Measurements from ENCODE around the gene FMN1.

Gene FMN1

GRCh38 chr15:32933236-32933635 is 261.3 kb downstream of the FMN1 start:
- DNase-seq (ENCODE audit: low spot score) = no peak
- TF ChIP-seq CTCF (conservative IDR thresholded peaks at IDR 0.05; ENCODE audit: low read depth) = no peak
- no peak overlapping the region for H3K27ac ChIP-seq
- ChIA-PET POLR2A (ENCODE audit: low non-redundant PET) (no interaction called here), CTCF (no interaction called here)

- H3K27ac ChIP-seq = no peak overlapping the region
- POLR2A ChIA-PET (ENCODE audit: low non-redundant PET) = no interaction called here
- DNase-seq (ENCODE audit: low spot score) = no peak
- CTCF ChIA-PET = no interaction called here
- no peak for TF ChIP-seq CTCF (conservative IDR thresholded peaks at IDR 0.05; ENCODE audit: low read depth)
Measured at GRCh38 chr15:32928876-32929275, 265.6 kb downstream of the FMN1 start.

- ChIA-PET POLR2A (ENCODE audit: low non-redundant PET) (no interaction called here), CTCF (interaction anchor here (0.7 kb wide), 1 partner anchor 16 kb away, joined by 3 read pairs; no protein-coding TSS in a partner anchor)
- no peak for TF ChIP-seq CTCF (conservative IDR thresholded peaks at IDR 0.05; ENCODE audit: low read depth)
- H3K27ac ChIP-seq = no peak overlapping the region
- DNase-seq (ENCODE audit: low spot score) = no peak
Measured at GRCh38 chr15:32927124-32927523, 267.4 kb downstream of the FMN1 start.

- no peak for TF ChIP-seq CTCF (conservative IDR thresholded peaks at IDR 0.05; ENCODE audit: low read depth)
- CTCF ChIA-PET = no interaction called here
- DNase-seq (ENCODE audit: low spot score) = no peak
- POLR2A ChIA-PET (ENCODE audit: low non-redundant PET) = no interaction called here
- H3K27ac ChIP-seq = no peak overlapping the region
Measured at GRCh38 chr15:32923176-32923575, 271.3 kb downstream of the FMN1 start.

GRCh38 chr15:32922541-32922940 is 272.0 kb downstream of the FMN1 start:
- no peak overlapping the region for H3K27ac ChIP-seq
- CTCF ChIA-PET = no interaction called here
- POLR2A ChIA-PET (ENCODE audit: low non-redundant PET) = no interaction called here
- TF ChIP-seq CTCF (conservative IDR thresholded peaks at IDR 0.05; ENCODE audit: low read depth) = no peak
- DNase-seq (ENCODE audit: low spot score) = no peak

- no peak for DNase-seq (ENCODE audit: low spot score)
- no peak overlapping the region for H3K27ac ChIP-seq
- ChIA-PET POLR2A (ENCODE audit: low non-redundant PET) (no interaction called here), CTCF (no interaction called here)
- no peak for TF ChIP-seq CTCF (conservative IDR thresholded peaks at IDR 0.05; ENCODE audit: low read depth)
Measured at GRCh38 chr15:32919749-32920414, 274.6 kb downstream of the FMN1 start.
